Measurements from ENCODE around the gene TRIM38. TPM values are rescaled to one million over a fixed set of nuclear protein-coding genes. Genes with fewer than 3 reads are reported as not detected.
A peak's percentile ranks its signal among the peaks of the same experiment; 100 is the strongest.
"Not testable (repeated sequence)": the region's sequence is repeated elsewhere in the genome, so short reads cannot be mapped to it uniquely, and the experiment has no call there.

Gene TRIM38
- total RNA-seq, 1 donor from 2014 or later, result 9.9 TPM

GRCh38 chr6:25971187-25971821 lies 8.7 kb downstream of the TRIM38 start:
- peak; percentile 93 for DNase-seq

- no peak for DNase-seq
Observed at GRCh38 chr6:25972128-25972527, 9.5 kb downstream of the TRIM38 start.

GRCh38 chr6:25972902-25973301 lies 10.3 kb downstream of the TRIM38 start:
- DNase-seq, result no peak

GRCh38 chr6:25973923-25974555 lies 11.4 kb downstream of the TRIM38 start:
- no peak for DNase-seq

GRCh38 chr6:25975923-25976560 lies 13.4 kb downstream of the TRIM38 start:
- DNase-seq, result no peak

GRCh38 chr6:25980935-25981334 lies 18.3 kb downstream of the TRIM38 start:
- DNase-seq, result no peak

- DNase-seq, result no peak
Observed at GRCh38 chr6:25981568-25982263, 19.1 kb downstream of the TRIM38 start.

- DNase-seq, result no peak
Observed at GRCh38 chr6:25984265-25984664, 21.7 kb downstream of the TRIM38 start.

GRCh38 chr6:25987845-25988244 lies 25.2 kb downstream of the TRIM38 start:
- DNase-seq, result no peak

GRCh38 chr6:25990172-25990873 lies 27.7 kb downstream of the TRIM38 start:
- no peak for DNase-seq

- DNase-seq, result peak; percentile 70
Observed at GRCh38 chr6:25991785-25992412, 29.3 kb downstream of the TRIM38 start.

GRCh38 chr6:25992413-25993340 lies 30.1 kb downstream of the TRIM38 start:
- peak; percentile 97 for DNase-seq

GRCh38 chr6:25993341-25993684 lies 30.7 kb downstream of the TRIM38 start:
- not testable (repeated sequence) for DNase-seq

- DNase-seq, result no peak
Observed at GRCh38 chr6:25995507-25995906, 32.9 kb downstream of the TRIM38 start.

GRCh38 chr6:25997921-25998320 lies 35.3 kb downstream of the TRIM38 start:
- no peak for DNase-seq

- no peak for DNase-seq
Observed at GRCh38 chr6:25998379-25998778, 35.8 kb downstream of the TRIM38 start.

GRCh38 chr6:25999225-25999624 lies 36.6 kb downstream of the TRIM38 start:
- not testable (repeated sequence) for DNase-seq

GRCh38 chr6:26000366-26001144 lies 38.0 kb downstream of the TRIM38 start:
- no peak for DNase-seq

- peak; percentile 80 for DNase-seq
Observed at GRCh38 chr6:26003102-26003694, 40.6 kb downstream of the TRIM38 start.
